Nephron progenitor cell (in vitro differentiated cells): ENCODE results near the gene ANK2.
A peak's percentile ranks its signal among the peaks of the same experiment; 100 is the strongest.

Experiments
- DNase-seq: peaks from one replicate; pipeline ENCODE4 v3.0.0; 2021
- H3K27ac Mint-ChIP-seq: 2 replicates; pipeline ENCODE4 v1.8.0; 2021; ENCODE audit warnings: mild to moderate bottlenecking, moderate library complexity, mixed read lengths
- H3K27me3 Mint-ChIP-seq: 2 replicates; pipeline ENCODE4 v1.8.0; 2021; ENCODE audit warnings: mild to moderate bottlenecking, low read depth, mixed read lengths; ENCODE audit not compliant: poor library complexity
- H3K36me3 Mint-ChIP-seq: 2 replicates; pipeline ENCODE4 v1.8.0; 2021; ENCODE audit warnings: low read depth, mixed read lengths
- H3K4me1 Mint-ChIP-seq: 2 replicates; pipeline ENCODE4 v1.8.0; 2021; ENCODE audit warnings: mixed read lengths
- H3K4me3 Mint-ChIP-seq: 2 replicates; pipeline ENCODE4 v1.8.0; 2021; ENCODE audit warnings: mild to moderate bottlenecking, moderate library complexity, mixed read lengths
- H3K9me3 Mint-ChIP-seq: 2 replicates; pipeline ENCODE4 v1.8.0; 2021; ENCODE audit warnings: mild to moderate bottlenecking, moderate library complexity, mixed read lengths
- TF ChIP-seq, protein P1 (sequence below): fragments of 200-600 bp; sonication (generic); IDR thresholded peaks from 2 replicates; pipeline ENCODE4 v1.5.0; 2021; ENCODE audit warnings: antibody characterized with exemption

ANK2 gene

DNA sequence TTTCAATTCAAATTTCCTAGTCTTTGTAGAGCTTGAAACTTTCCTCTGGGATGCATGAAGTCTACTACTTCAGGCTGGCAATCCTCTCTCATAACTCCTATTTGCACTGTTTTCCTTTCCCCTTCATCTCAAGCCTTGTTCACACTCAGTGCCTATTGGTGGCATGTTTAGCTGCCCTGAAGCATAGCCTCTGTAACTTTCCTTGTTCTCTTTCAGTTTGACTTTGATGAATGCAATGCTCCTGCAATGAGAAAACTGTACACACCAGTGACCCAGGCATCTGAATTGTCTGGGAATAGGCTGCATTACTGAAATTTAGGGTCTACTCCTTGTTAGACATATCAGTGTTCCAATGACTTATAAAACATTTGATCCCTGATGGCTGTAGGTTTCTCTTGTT, 81.7 kb downstream of the ANK2 start:
- H3K27ac Mint-ChIP-seq: peak overlapping the region; percentile 30
- peak overlapping the region; percentile 1 for H3K4me3 Mint-ChIP-seq
- DNase-seq: no peak
- H3K9me3 Mint-ChIP-seq: no peaks in the 10 kb centered on the region
- H3K36me3 Mint-ChIP-seq: no peaks in the 10 kb centered on the region
- peaks cover 25% of the 10 kb centered on the region for H3K4me1 Mint-ChIP-seq
- no peaks in the 10 kb centered on the region for H3K27me3 Mint-ChIP-seq
- TF ChIP-seq, protein P1, sequence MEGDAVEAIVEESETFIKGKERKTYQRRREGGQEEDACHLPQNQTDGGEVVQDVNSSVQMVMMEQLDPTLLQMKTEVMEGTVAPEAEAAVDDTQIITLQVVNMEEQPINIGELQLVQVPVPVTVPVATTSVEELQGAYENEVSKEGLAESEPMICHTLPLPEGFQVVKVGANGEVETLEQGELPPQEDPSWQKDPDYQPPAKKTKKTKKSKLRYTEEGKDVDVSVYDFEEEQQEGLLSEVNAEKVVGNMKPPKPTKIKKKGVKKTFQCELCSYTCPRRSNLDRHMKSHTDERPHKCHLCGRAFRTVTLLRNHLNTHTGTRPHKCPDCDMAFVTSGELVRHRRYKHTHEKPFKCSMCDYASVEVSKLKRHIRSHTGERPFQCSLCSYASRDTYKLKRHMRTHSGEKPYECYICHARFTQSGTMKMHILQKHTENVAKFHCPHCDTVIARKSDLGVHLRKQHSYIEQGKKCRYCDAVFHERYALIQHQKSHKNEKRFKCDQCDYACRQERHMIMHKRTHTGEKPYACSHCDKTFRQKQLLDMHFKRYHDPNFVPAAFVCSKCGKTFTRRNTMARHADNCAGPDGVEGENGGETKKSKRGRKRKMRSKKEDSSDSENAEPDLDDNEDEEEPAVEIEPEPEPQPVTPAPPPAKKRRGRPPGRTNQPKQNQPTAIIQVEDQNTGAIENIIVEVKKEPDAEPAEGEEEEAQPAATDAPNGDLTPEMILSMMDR: no peak

DNA sequence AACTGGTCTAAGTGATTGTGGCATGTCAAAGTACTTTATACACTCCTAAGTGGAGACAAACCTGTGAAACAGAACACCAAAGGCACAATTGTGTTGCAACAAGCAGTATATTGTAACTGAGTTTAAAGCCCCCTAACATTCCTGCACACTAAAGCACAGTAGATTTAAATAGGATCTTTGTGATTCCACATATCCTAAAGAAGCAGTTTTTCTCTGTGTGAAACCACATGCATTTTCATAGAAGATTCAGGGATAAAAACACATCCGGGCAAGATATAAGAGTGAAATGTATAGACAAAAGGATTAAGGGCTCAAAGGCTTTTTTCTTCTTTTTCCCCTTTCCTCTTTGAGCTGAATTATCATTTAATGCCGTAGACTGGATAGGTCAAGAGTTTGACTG, 82.2 kb downstream of the ANK2 start:
- no peaks in the 10 kb centered on the region for H3K9me3 Mint-ChIP-seq
- H3K4me1 Mint-ChIP-seq: peaks cover 21% of the 10 kb centered on the region
- TF ChIP-seq, protein P1: no peak
- no peaks in the 10 kb centered on the region for H3K36me3 Mint-ChIP-seq
- DNase-seq: no peak
- no peak overlapping the region for H3K27ac Mint-ChIP-seq
- no peak overlapping the region for H3K4me3 Mint-ChIP-seq
- no peaks in the 10 kb centered on the region for H3K27me3 Mint-ChIP-seq

- DNase-seq: no peak
- Mint-ChIP-seq H3K27ac (no peak overlapping the region), H3K4me3 (no peak overlapping the region), H3K4me1 (peaks cover 41% of the 10 kb centered on the region), H3K9me3 (no peaks in the 10 kb centered on the region), H3K36me3 (no peaks in the 10 kb centered on the region), H3K27me3 (no peaks in the 10 kb centered on the region)
- TF ChIP-seq, protein P1: no peak
Measured at GRCh38 chr4:113141901-113142346, 92.5 kb downstream of the ANK2 start.

DNA sequence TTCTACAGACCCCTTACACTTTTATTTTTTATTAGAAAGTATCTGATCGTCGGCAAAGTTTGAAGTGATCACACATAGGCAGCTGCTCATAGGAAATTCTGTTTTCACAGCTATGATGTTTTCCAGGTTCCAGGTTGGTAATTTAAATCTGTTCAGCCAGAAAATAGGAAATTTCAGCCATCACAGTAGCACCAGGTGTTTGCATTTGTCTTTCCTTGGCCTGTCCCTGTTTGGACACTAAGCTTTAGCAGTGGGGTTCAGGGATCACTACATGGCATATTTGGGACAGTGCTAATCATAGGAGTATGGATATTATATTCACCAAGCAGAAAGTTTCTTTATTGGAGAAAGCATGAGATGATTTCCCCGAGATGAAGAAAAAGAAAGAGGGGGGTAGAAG, 92.9 kb downstream of the ANK2 start:
- no peaks in the 10 kb centered on the region for H3K36me3 Mint-ChIP-seq
- no peak overlapping the region for H3K27ac Mint-ChIP-seq
- peaks cover 46% of the 10 kb centered on the region for H3K4me1 Mint-ChIP-seq
- H3K27me3 Mint-ChIP-seq: no peaks in the 10 kb centered on the region
- no peak for DNase-seq
- no peak overlapping the region for H3K4me3 Mint-ChIP-seq
- no peaks in the 10 kb centered on the region for H3K9me3 Mint-ChIP-seq
- TF ChIP-seq, protein P1: no peak

DNA sequence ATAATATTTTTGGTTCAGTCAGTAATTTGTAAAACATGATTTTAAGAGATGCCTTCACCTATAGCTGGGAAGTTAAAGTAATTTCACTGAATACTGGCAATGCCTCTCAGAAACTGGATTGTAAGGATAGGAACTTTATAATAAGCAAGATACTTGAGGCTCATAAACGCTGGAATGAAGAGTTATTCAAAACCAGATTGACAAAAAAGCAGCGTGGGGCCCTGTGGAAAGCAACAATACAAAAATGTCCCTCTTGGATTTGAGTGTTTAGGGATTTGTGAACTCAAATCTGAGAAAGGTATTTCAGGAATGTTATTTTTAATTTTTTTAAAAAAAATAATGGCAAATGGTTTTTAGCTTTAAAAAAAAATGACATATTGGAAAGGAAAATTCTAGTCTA, 94.6 kb downstream of the ANK2 start:
- Mint-ChIP-seq H3K4me1 (peaks cover 53% of the 10 kb centered on the region), H3K27me3 (no peaks in the 10 kb centered on the region), H3K36me3 (peaks cover 6% of the 10 kb centered on the region), H3K9me3 (no peaks in the 10 kb centered on the region), H3K27ac (peak overlapping the region; percentile 41), H3K4me3 (no peak overlapping the region)
- TF ChIP-seq, protein P1: no peak
- no peak for DNase-seq

GRCh38 chr4:113145147-113145518, 95.7 kb downstream of the ANK2 start:
- Mint-ChIP-seq H3K4me1 (peaks cover 53% of the 10 kb centered on the region), H3K4me3 (peak overlapping the region; percentile 79), H3K9me3 (no peaks in the 10 kb centered on the region)

More at GRCh38 chr4:113145147-113145518, 95.7 kb downstream of the ANK2 start:
- Mint-ChIP-seq H3K27me3 (no peaks in the 10 kb centered on the region), H3K36me3 (peaks cover 6% of the 10 kb centered on the region), H3K27ac (peak overlapping the region; percentile 36)
- no peak for DNase-seq
- TF ChIP-seq, protein P1: no peak
